Osteoblast (primary cell): Measurements from ENCODE around the gene TRAPPC1. TPM values are rescaled to one million over a fixed set of nuclear protein-coding genes. Genes with fewer than 3 reads are reported as not detected.

Experiments
- DNase-seq: peaks from one replicate; pipeline ENCODE4 v3.0.0; 2011; ENCODE audit warnings: low spot score, mixed read lengths; ENCODE audit not compliant: insufficient read length; ENCODE audit errors: missing footprints
- H2AFZ ChIP-seq: 2 replicates; pipeline ENCODE4 v1.6.0; 2011; ENCODE audit warnings: mild to moderate bottlenecking, low read length
- H3K27ac ChIP-seq: 2 replicates; pipeline ENCODE4 v1.5.1; 2011; ENCODE audit warnings: mild to moderate bottlenecking, low read depth, low read length, moderate library complexity
- H3K27me3 ChIP-seq: 2 replicates; pipeline ENCODE4 v1.6.0; 2012; ENCODE audit warnings: mild to moderate bottlenecking, control low read depth, inconsistent platforms, low read length, moderate library complexity; ENCODE audit not compliant: insufficient read depth
- H3K36me3 ChIP-seq: 2 replicates; pipeline ENCODE4 v1.5.1; 2011; ENCODE audit warnings: mild to moderate bottlenecking, low read length, control low read depth, moderate library complexity; ENCODE audit not compliant: insufficient read depth
- H3K4me1 ChIP-seq: 2 replicates; pipeline ENCODE4 v1.5.1; 2011; ENCODE audit warnings: mild to moderate bottlenecking, low read length, control low read depth, moderate library complexity; ENCODE audit not compliant: insufficient read depth
- H3K4me2 ChIP-seq: 2 replicates; pipeline ENCODE4 v1.6.0; 2011; ENCODE audit warnings: mild to moderate bottlenecking, low read length; ENCODE audit not compliant: insufficient read depth
- H3K4me3 ChIP-seq: fragments of 200-600 bp; sonication (generic); 3 replicates; pipeline ENCODE4 v1.5.1; 2012; ENCODE audit warnings: mild to moderate bottlenecking, low read length, inconsistent platforms; ENCODE audit not compliant: insufficient read depth
- H3K79me2 ChIP-seq: 2 replicates; pipeline ENCODE4 v1.6.0; 2012; ENCODE audit warnings: mild to moderate bottlenecking, low read length, control low read depth, inconsistent platforms; ENCODE audit not compliant: insufficient read depth
- H3K9me3 ChIP-seq: 2 replicates; pipeline ENCODE4 v1.5.1; 2011; ENCODE audit warnings: low read depth, low read length, control low read depth
- H4K20me1 ChIP-seq: 2 replicates; pipeline ENCODE4 v1.6.0; 2012; ENCODE audit warnings: mild to moderate bottlenecking, low read length, control low read depth; ENCODE audit not compliant: insufficient read depth
- total RNA-seq: library from RNA; depleted of rRNA; stranded (reverse); fragments of >200 nt; gene quantifications from 2 replicates; pipeline ENCODE4 v1.2.3, GENCODE V29; 2012
- TF ChIP-seq, protein P1 (sequence below): IDR thresholded peaks from 2 replicates; pipeline ENCODE4 v1.5.1; 2011; ENCODE audit warnings: mild to moderate bottlenecking, low read depth, low read length, moderate library complexity; ENCODE audit errors: extremely low read depth

The TRAPPC1 gene, protein sequence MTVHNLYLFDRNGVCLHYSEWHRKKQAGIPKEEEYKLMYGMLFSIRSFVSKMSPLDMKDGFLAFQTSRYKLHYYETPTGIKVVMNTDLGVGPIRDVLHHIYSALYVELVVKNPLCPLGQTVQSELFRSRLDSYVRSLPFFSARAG
- total RNA-seq, result 26.1 and 27.4 TPM in 2 replicates

DNA sequence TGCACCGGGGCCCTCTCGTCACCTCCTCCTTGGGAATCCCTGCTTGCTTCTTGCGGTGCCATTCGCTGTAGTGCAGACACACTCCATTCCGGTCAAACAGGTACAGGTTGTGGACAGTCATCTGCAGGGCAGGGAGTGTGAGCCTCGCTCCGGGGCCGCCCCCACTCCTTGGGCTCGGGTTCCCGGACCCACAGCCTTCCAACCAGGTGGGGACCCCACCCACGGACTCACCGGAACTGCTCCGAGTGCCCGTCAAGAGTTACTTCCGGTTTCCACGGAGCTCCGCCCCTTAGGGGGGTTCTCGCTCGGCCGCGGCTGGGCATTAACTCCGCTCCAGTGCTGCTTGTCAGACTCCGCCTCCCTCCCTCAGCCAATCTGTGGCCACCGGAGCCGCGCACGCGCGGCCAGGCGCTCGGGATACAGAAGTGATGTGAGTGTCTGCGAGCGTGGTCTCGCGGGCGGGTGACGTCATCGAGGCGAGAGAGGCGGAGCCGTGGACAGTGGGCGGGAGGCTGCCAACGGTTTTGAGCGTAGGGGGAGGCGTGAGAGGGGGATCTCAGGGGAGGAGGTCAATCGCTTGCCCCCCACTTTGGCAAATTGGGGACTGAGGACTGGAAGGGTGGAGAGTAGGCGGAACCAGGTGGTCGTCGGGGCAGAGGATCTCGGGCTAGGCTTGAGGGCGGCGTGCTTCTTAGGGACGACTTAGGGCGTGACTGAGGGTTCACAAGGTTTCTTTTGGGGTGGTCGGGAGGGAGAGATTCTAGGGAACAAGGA lies at the start of gene TRAPPC1, which contains the start of gene CNTROB:
TRAPPC1 (minus strand) TSS at position 238 of the 774 bp plus-strand sequence; CDS start at position 121, 117 bp downstream.
CNTROB (plus strand) TSS at position 498 of the 774 bp plus-strand sequence. CDS start 874 bp downstream, outside the sequence.
- H2AFZ ChIP-seq, result peak within 1 kb of the TSS; percentile 100
- peaks cover 54% of the 10 kb centered on the region for H3K79me2 ChIP-seq
- peak within 1 kb of the TSS; percentile 99 for H3K4me2 ChIP-seq
- H3K27ac ChIP-seq, result peak within 1 kb of the TSS; percentile 89
- no peaks in the 10 kb centered on the region for H3K9me3 ChIP-seq
- peak within 1 kb of the TSS; percentile 99 for H3K4me3 ChIP-seq
- H3K36me3 ChIP-seq, result peaks cover 21% of the 10 kb centered on the region
- peaks cover 32% of the 10 kb centered on the region for H3K4me1 ChIP-seq
- TF ChIP-seq, protein P1, sequence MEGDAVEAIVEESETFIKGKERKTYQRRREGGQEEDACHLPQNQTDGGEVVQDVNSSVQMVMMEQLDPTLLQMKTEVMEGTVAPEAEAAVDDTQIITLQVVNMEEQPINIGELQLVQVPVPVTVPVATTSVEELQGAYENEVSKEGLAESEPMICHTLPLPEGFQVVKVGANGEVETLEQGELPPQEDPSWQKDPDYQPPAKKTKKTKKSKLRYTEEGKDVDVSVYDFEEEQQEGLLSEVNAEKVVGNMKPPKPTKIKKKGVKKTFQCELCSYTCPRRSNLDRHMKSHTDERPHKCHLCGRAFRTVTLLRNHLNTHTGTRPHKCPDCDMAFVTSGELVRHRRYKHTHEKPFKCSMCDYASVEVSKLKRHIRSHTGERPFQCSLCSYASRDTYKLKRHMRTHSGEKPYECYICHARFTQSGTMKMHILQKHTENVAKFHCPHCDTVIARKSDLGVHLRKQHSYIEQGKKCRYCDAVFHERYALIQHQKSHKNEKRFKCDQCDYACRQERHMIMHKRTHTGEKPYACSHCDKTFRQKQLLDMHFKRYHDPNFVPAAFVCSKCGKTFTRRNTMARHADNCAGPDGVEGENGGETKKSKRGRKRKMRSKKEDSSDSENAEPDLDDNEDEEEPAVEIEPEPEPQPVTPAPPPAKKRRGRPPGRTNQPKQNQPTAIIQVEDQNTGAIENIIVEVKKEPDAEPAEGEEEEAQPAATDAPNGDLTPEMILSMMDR, result no peak
- no peaks in the 10 kb centered on the region for H3K27me3 ChIP-seq
- peak; percentile 100 for DNase-seq
- peaks cover 2% of the 10 kb centered on the region for H4K20me1 ChIP-seq

DNA sequence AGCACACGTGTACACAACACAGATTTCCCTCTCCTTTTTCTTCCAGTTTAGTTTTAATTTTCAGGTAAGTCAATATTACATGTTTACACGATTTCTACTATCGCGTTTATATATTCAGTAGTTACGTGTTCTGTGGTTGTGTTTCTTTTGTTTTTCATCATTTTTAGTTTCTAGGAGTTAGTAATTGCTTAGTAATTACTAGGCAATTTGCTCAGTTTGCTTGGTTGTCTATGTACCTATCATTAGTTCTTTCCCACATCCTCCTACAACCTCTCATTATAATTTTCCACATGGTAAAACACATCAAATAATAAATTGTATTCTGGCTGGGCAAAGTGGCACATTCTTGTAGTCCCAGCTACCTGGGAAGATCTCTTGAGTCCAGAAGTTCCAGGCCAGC lies 46.1 kb upstream of the TRAPPC1 start:
- H3K4me1 ChIP-seq, result peaks cover 14% of the 10 kb centered on the region
- no peak overlapping the region for H3K27ac ChIP-seq
- no peak overlapping the region for H2AFZ ChIP-seq
- H3K79me2 ChIP-seq, result no peaks in the 10 kb centered on the region
- no peak overlapping the region for H3K4me3 ChIP-seq
- H4K20me1 ChIP-seq, result no peaks in the 10 kb centered on the region
- no peak overlapping the region for H3K4me2 ChIP-seq
- H3K9me3 ChIP-seq, result no peaks in the 10 kb centered on the region
- no peak for DNase-seq
- TF ChIP-seq, protein P1, result no peak
- no peaks in the 10 kb centered on the region for H3K36me3 ChIP-seq
- H3K27me3 ChIP-seq, result no peaks in the 10 kb centered on the region

DNA sequence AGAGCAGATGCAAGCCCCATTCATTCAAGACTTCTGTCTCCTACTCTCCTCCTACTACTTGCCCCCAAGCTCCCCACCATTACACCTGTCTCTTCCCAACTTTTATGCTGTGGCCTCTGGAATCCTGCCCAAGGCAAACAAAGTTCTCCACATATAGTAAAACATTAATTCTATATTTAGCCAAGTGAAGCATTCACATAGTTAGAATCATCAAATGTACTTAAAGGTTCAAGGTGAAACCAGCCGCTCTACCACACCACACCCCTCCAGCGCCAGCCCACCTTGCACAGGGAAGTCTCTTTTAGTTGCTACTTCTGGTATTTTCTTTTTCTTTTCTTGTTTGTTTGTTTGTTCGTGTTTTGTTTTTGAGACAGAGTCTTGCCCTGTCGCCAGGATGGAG lies 45.3 kb upstream of the TRAPPC1 start:
- TF ChIP-seq, protein P1, result no peak
- H3K36me3 ChIP-seq, result no peaks in the 10 kb centered on the region

DNA sequence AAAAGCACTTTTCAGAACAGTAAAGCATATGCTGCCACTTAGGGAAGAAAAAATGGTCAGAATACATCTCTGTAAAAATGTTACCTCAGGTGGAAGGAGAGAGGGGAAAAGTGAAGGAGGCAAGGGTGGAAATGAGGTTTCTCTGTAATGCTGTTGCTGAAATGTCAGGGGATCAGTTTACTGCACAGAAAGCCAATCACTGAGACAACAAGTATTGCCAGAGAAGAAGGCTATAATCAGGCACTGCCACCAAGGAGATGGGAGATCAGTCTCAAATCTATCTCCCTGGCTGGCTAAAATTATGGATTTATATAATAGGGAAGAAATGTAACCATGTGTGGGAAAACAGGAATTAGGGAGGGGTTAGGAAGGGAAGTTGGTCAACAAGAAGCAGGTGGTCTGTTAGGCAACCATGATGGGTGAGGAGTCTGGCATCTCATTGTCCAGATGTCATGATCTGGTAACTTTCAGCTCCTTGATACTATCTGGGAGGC lies 42.9 kb upstream of the TRAPPC1 start:
- no peak overlapping the region for H3K4me3 ChIP-seq
- H3K27me3 ChIP-seq, result peaks cover 4% of the 10 kb centered on the region
- no peaks in the 10 kb centered on the region for H4K20me1 ChIP-seq
- no peaks in the 10 kb centered on the region for H3K36me3 ChIP-seq
- no peaks in the 10 kb centered on the region for H3K79me2 ChIP-seq
- H3K4me2 ChIP-seq, result no peak overlapping the region
- DNase-seq, result no peak
- no peaks in the 10 kb centered on the region for H3K4me1 ChIP-seq
- no peaks in the 10 kb centered on the region for H3K9me3 ChIP-seq
- no peak overlapping the region for H2AFZ ChIP-seq
- TF ChIP-seq, protein P1, result no peak
- H3K27ac ChIP-seq, result no peak overlapping the region

More for the DNA sequence above, 45.3 kb upstream of the TRAPPC1 start:
- Histone ChIP-seq H3K27ac (no peak overlapping the region), H3K9me3 (no peaks in the 10 kb centered on the region), H3K4me3 (no peak overlapping the region), H2AFZ (no peak overlapping the region), H3K27me3 (no peaks in the 10 kb centered on the region), H3K4me1 (peaks cover 6% of the 10 kb centered on the region), H3K4me2 (no peak overlapping the region), H4K20me1 (no peaks in the 10 kb centered on the region), H3K79me2 (no peaks in the 10 kb centered on the region)
- DNase-seq, result no peak
